IPS-18c (cell line): Measurements from ENCODE around the gene MYCBPAP.

Experiments
- H3K4me3 ChIP-seq: 2 replicates; pipeline ENCODE4 v1.7.0; 2013; ENCODE audit warnings: low read depth, mild to moderate bottlenecking, low read length, moderate library complexity; ENCODE audit not compliant: insufficient read depth
- H3K9me3 ChIP-seq: one replicate; pipeline ENCODE4 v1.6.1; 2013; ENCODE audit warnings: mild to moderate bottlenecking, low read length, moderate library complexity; ENCODE audit not compliant: control insufficient read depth, insufficient read depth

Gene MYCBPAP

DNA sequence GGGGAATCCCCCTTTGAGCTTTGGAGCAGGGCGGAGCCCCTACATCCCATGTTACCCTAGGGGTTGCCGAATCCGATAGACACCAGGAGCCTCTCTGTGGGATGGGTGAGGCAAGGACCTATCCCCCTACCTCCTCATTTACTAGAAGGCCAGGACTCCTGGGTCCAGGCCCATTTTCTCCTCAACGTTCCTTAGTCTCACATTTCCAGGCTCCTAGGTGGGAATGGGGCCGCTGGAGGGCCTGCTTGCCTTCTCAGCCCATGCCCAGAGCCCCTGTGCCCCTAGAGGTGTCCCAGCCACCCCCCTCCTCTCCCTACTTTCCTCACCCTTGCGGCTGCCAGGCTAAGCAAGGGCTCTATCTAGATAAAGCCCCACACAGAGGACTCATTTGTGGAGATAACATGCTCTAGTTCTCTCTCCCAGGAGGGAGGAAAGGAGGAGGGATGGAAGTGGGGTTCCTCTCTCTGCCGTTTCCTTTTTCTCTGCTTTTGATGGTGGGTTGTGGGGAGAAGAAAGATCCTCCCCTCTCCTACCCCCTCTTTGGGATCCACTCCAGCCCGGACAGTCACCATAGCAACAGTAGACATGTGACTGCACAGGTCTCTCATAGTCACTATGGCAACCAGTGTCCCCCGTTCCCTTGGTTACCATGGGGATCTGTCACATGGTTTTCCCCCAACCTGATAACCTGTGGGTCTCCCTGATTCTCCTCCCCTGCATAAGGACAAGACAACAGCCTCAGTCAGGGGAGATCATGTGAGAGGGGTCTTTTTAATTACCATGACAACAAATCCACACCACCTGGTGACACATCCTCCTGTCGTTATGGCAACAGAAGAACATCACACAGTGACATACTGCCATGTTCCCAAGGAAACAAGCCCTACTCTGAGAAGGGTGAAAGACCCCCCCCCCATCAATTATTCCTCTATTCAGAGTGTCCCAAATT lies 57.4 kb downstream of the MYCBPAP start:
- no peak overlapping the region for H3K4me3 ChIP-seq
- no peaks in the 10 kb centered on the region for H3K9me3 ChIP-seq

DNA sequence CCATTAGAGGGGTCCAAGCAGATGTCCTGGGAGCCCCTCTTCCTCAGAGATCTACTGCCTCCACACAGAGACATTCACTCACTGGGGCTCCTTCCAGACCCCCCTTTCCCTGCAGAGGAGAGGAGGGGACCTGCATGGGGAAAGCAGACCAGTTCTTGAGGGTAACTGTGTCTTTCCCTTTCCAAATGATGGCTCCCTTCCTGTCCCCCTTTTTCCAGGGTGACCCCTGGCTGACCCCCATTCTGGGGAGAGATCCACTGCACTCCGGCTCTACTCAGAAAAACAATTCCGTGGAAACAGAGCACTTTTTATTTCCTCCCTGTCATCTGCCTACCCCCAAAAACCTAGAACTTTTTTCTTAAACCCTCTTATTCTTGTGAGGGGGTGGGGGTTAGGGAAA lies 58.6 kb downstream of the MYCBPAP start:
- H3K4me3 ChIP-seq: no peak overlapping the region
- no peaks in the 10 kb centered on the region for H3K9me3 ChIP-seq

GRCh38 chr17:50568659-50569058 lies 60.4 kb downstream of the MYCBPAP start:
- no peak overlapping the region for H3K4me3 ChIP-seq
- H3K9me3 ChIP-seq: no peaks in the 10 kb centered on the region

- Histone ChIP-seq H3K9me3 (no peaks in the 10 kb centered on the region), H3K4me3 (no peak overlapping the region)
Measured at GRCh38 chr17:50569592-50569991, 61.4 kb downstream of the MYCBPAP start.

DNA sequence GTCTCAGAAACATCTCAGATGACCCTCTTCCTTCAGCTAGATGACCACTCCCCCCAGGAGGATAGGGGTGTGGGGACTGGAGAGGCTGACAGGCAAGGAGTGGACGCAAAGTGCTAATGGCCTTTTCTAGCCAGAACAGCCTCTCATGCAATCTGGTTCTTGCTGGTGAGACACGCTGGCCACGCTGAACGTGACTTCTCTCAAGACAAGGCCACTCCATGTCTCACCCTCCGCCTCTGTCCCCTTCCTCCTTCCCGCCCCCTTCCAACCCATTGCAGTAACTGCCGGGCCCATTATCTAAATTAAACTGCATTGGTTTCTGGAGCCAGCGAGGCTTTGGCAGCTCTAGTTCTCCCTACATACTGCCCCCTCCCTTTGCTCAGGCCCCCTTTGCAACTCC lies 61.8 kb downstream of the MYCBPAP start:
- Histone ChIP-seq H3K4me3 (no peak overlapping the region), H3K9me3 (no peaks in the 10 kb centered on the region)

- Histone ChIP-seq H3K4me3 (no peak overlapping the region), H3K9me3 (no peaks in the 10 kb centered on the region)
Measured at GRCh38 chr17:50570528-50570927, 62.3 kb downstream of the MYCBPAP start.

- Histone ChIP-seq H3K4me3 (no peak overlapping the region), H3K9me3 (no peaks in the 10 kb centered on the region)
Measured at GRCh38 chr17:50571681-50572080, 63.4 kb downstream of the MYCBPAP start.

DNA sequence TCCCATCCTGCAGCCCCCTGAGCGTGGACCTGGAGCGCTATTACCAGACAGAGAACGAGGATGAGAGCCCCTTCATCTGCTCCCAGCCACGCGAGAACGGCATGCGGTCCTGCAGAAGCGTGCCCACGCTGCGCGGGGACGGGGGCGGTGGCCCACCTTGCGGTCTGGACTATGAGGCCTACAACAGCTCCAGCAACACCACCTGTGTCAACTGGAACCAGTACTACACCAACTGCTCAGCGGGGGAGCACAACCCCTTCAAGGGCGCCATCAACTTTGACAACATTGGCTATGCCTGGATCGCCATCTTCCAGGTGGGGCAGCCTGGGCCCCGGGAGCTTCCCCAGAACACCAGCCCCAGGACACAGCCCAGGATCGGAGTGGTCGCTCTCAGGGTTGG lies 64.3 kb downstream of the MYCBPAP start:
- no peaks in the 10 kb centered on the region for H3K9me3 ChIP-seq
- no peak overlapping the region for H3K4me3 ChIP-seq

GRCh38 chr17:50573866-50574611 lies 65.8 kb downstream of the MYCBPAP start:
- Histone ChIP-seq H3K4me3 (no peak overlapping the region), H3K9me3 (no peaks in the 10 kb centered on the region)

DNA sequence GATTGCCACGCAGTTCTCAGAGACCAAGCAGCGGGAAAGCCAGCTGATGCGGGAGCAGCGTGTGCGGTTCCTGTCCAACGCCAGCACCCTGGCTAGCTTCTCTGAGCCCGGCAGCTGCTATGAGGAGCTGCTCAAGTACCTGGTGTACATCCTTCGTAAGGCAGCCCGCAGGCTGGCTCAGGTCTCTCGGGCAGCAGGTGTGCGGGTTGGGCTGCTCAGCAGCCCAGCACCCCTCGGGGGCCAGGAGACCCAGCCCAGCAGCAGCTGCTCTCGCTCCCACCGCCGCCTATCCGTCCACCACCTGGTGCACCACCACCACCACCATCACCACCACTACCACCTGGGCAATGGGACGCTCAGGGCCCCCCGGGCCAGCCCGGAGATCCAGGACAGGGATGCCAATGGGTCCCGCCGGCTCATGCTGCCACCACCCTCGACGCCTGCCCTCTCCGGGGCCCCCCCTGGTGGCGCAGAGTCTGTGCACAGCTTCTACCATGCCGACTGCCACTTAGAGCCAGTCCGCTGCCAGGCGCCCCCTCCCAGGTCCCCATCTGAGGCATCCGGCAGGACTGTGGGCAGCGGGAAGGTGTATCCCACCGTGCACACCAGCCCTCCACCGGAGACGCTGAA lies 67.5 kb downstream of the MYCBPAP start:
- H3K4me3 ChIP-seq: no peak overlapping the region
- no peaks in the 10 kb centered on the region for H3K9me3 ChIP-seq

DNA sequence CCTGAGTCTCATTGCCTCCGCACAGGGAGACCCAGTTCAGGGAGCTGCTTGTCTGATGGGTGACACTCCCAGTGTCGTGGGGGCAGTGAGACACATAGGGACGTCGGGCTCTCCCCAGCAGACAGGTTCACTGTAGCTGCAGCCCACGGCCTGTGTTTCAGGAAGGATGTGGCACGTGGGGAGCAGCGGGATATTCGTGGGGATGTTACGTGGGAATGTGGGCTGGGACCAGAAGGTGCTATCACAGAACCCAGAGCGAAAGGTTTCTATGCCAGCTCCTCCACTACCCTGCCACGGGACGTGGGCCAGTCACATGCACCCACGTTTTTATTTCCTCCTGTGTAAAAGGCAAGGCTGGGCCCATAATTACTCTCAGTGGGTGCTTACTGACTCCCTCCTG lies 68.6 kb downstream of the MYCBPAP start:
- H3K9me3 ChIP-seq: no peaks in the 10 kb centered on the region
- no peak overlapping the region for H3K4me3 ChIP-seq

- no peak overlapping the region for H3K4me3 ChIP-seq
Measured at GRCh38 chr17:50577451-50577954, 69.3 kb downstream of the MYCBPAP start.

GRCh38 chr17:50578173-50578572 lies 69.9 kb downstream of the MYCBPAP start:
- Histone ChIP-seq H3K9me3 (no peaks in the 10 kb centered on the region), H3K4me3 (no peak overlapping the region)

More at GRCh38 chr17:50577451-50577954, 69.3 kb downstream of the MYCBPAP start:
- H3K9me3 ChIP-seq: no peaks in the 10 kb centered on the region

DNA sequence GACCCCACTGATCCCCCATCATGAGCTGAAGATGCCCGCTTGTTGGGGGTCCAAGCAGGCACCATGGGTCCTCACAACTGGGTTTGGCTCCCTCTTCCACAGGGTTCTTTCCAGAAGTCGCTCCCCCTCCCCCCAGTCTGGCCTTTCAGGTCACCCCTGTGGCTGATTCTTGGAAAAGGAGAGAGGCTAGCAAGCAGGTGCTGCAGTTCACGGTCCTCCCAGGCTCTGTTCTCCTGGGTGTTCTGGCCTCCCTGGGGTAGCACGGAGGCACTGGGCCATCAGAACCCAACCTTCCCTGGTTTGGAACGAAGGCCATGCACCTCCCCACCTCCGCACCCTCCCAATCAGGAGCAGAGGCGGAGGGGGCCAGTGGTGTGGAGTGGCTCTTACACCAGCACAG lies 71.2 kb downstream of the MYCBPAP start:
- Histone ChIP-seq H3K4me3 (no peak overlapping the region), H3K9me3 (no peaks in the 10 kb centered on the region)

DNA sequence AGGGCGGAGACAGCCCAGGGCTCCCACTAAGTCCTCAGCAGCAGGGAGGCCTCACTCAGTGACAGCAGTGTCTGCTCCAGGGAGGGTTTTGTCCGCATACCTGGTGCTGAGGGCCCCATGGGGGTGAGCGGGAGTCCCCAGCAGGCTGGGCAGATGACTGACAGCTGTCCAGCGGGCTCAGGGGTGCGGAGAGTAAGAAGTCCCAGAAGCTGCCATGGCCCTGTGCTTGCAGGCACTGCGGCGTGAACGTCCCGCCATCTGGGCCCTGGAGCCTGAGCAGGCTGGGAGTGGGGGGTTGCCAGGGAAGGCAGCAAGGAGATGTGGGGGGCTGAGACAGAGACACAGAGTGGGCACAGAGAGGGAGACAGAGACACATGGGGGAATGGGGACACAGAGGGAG lies 72.4 kb downstream of the MYCBPAP start:
- H3K4me3 ChIP-seq: no peak overlapping the region

More for the DNA sequence above, 72.4 kb downstream of the MYCBPAP start:
- H3K9me3 ChIP-seq: no peaks in the 10 kb centered on the region
